Measurements from ENCODE around the gene MARCOL.

DNA sequence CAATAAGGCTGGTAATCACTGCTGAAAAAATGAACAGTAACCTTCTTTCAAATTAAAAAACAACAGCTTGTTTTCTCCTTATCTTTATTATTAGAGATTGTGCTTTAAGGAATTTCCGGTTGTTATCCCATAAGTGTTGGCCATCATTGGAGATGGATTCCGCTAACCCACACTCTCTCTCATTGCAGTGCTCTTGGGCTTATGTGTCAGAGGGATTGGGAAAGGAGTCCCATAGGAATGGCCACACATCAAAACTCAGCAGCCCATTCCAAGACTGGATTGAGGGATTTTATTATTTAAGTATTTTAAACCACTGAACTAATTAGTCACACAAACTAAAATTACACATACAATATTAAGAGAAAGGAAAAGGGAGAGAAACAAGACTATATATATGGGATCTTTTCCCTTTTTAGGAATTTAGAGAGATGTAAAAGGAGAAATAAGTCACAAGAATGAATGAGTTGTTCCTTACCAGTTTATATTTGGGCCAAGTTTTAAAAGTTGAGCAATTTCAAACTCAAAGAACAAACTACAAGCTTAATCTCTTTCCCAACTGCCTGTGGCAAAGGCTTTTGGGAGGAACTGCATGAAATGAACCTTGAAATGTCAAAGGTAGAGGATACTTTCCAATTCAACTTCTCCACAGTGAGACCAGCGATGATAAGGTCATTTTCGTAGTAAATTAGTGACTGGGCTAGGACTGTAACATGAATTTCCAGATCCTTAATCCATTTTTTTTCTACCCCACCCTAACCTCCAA, 33.1 kb upstream of the MARCOL start:
- TF ChIP-seq, protein P1, sequence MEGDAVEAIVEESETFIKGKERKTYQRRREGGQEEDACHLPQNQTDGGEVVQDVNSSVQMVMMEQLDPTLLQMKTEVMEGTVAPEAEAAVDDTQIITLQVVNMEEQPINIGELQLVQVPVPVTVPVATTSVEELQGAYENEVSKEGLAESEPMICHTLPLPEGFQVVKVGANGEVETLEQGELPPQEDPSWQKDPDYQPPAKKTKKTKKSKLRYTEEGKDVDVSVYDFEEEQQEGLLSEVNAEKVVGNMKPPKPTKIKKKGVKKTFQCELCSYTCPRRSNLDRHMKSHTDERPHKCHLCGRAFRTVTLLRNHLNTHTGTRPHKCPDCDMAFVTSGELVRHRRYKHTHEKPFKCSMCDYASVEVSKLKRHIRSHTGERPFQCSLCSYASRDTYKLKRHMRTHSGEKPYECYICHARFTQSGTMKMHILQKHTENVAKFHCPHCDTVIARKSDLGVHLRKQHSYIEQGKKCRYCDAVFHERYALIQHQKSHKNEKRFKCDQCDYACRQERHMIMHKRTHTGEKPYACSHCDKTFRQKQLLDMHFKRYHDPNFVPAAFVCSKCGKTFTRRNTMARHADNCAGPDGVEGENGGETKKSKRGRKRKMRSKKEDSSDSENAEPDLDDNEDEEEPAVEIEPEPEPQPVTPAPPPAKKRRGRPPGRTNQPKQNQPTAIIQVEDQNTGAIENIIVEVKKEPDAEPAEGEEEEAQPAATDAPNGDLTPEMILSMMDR (conservative IDR thresholded peaks at IDR 0.05): no peak
- TF ChIP-seq ZFX (IDR thresholded peaks at IDR 0.05): no peak
